HG03135 (cell line): ENCODE measurements around the gene ABLIM2.
"Not testable (repeated sequence)": the region's sequence is repeated elsewhere in the genome, so short reads cannot be mapped to it uniquely, and the experiment has no call there.

Experiments used
- ATAC-seq: cut with Tn5 transposase; IDR thresholded peaks from one replicate; pipeline ENCODE4 v1.9.1; 2021; ENCODE audit warnings: mild to moderate bottlenecking, moderate library complexity; ENCODE audit not compliant: unreplicated experiment

The ABLIM2 gene

DNA sequence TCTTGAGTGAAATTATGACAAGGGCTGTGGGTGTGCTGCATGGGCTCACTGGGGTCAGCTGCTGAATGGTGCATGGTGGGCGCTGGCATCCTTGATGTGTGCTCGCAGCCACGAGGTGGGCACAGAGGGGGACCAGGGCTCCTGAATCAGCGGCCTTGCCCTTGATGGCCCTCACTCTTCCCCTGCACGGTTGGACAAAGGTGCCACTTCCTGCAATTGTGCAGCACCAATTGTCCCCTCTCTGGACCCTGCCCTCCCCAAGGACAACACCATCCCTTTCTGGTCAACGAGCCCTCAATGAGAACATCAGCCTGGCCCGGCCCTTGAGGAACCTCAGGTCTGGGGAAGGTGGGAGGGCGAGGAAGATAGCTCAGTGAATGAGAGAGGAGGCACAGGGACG is 16.1 kb downstream of the ABLIM2 start:
- no peak for ATAC-seq

DNA sequence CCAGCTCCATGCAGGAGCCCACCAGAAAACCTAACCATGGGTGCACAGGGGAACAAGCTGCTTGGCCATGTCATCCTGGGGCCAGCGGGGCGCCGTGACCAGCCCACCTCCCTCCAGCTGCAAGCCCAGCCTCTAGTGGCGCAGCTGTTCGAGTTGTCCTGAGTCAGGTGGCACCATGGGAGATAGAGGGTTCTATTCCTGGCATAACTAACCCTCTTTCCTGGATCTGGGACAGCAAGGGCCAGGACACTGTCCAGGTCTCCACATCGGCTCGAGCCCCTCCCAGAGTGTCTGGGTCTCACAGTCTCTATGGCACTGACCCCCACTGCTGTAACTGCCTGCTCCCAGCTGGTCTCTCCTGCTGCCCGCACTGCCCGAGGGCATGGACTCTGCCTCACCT is 16.7 kb downstream of the ABLIM2 start:
- ATAC-seq = no peak

DNA sequence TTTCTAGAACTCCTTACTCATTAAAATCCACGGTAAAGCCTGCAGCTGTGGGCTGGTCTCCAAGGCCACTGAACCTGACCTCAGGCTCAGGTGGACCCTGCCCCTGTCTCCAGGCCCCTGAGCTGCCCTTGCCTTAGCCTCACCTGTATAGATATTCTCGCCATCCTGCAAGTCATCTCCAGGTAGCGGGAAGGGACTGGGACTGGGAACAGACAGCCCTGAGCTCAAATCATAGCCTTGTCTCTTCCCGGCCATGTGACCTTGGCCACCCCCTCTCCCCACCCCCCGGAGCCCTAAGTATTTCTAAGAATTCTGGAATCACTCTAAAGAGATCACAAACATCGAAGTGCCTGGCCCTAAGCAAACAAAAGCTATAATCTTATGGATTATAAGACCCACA is 17.7 kb downstream of the ABLIM2 start:
- no peak for ATAC-seq

DNA sequence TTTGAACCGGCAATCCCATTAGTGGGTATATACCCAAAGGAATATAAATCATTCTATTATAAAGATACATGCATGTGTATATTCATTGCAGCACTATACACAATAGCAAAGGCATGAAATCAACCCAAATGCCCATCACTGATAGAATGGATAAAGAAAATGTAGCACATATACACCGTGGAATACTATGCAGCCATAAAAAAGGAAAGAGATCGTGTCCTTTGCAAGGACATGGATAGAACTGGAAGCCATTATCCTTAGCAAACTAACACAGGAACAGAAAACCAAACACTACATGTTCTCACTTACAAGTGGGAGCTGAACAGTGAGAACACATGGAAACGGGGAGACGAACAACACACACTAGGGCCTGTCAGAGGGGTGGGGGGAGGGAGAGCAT is 18.9 kb downstream of the ABLIM2 start:
- not testable (repeated sequence) for ATAC-seq

DNA sequence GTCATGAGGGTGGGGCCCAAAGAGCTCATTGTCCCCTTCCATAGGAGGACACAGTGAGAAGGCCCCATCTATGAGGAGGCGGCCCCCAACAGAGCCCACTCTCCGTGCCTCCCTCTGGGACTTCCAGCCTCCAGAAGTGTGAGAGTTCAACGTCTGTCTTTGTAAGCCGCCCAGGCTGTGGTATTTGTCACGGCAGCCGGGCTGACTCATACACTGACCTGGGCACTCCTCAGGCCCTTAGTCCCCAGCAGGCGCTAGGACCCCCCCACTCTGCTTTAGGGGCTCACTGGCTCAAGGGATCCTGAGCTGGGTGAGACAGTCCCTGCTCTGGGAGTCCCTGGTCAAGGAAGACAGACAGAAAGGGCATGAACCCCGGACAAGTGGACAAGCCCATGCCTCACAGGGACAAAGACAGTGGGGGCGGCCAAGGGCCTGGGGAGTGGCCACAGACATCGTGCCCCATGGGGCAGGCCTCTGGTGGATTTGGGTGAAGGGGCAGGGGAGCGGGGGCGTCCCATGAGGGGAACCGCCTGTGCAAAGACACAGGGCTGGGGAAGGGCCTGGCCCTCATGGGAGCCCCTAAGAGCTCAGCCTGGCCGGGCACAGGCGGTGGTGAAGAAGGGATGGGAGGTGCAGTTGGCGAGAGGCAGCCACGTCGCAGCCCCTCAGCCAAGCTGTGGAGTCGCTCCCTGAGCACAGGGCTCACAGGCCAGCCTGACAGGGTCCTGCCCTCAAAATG is 21.5 kb downstream of the ABLIM2 start:
- no peak for ATAC-seq

DNA sequence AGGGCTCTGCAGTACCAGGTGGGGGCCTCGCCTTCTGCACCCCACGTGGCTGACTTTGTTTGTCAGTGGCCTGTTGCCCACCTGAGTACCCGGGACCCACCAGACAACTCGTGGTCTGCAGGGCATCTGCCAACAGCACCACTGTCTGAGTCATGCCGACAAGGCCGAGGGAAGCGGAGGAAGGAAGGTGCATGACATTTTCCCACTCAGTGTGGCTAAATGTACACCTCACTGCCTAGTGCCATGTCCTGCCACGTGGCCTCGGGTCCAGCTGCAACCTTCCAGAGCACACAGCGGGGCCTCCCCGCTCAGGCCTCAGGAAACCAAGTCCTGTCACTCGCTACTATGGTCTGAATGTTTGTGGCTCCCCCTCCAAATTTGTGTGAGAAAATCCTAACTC is 22.1 kb downstream of the ABLIM2 start:
- no peak for ATAC-seq

DNA sequence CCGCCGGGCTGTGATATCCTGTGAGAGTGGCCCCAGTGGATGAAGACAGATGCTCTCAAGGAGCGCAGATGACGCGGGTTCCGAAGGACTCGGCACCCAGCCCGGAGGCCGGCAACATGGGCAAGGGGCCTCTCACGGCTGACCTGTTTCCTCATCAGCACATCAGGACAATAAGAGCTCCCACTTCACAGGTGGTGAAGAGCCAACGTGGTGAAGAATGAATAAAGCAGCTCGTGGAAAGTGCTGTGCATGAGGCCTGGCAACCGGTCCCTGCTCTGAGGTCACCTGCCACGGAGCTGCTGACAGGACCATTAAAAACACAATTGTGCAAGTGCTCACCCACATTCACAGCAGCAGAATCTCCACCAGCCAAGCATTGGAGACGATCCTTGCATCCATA is 22.9 kb downstream of the ABLIM2 start:
- no peak for ATAC-seq

DNA sequence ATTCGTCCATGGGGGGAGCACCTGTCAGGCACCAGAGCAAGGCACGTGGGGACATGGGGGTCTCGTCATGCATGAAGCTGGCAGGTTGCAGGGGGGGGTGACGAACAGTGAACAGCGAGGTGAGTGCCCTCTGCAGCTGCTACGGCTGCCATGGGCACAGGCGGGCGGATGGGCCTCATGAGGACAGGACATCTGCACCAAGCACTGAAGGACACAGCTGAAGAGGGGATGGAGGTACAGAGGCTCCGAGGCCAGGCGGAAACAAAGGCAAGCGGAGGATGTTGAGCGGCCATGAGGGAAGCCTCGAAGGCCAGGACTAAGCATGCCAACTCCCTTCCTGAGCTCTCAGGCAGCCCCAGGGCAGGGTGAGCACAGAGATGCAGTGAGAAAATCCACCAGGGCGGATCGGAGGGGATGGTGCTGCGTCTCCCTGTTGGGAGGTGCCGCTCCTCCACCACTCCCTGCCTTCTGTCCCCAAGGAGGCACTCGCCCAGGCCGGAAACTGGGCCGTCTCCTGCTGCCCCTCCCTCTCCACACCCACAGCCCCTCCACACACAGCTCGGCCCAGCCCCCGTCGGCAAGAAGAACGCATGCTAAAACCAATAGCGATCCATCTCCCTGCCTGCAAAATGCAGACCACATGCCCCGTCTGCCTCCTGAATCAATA is 24.6 kb downstream of the ABLIM2 start:
- ATAC-seq = no peak

DNA sequence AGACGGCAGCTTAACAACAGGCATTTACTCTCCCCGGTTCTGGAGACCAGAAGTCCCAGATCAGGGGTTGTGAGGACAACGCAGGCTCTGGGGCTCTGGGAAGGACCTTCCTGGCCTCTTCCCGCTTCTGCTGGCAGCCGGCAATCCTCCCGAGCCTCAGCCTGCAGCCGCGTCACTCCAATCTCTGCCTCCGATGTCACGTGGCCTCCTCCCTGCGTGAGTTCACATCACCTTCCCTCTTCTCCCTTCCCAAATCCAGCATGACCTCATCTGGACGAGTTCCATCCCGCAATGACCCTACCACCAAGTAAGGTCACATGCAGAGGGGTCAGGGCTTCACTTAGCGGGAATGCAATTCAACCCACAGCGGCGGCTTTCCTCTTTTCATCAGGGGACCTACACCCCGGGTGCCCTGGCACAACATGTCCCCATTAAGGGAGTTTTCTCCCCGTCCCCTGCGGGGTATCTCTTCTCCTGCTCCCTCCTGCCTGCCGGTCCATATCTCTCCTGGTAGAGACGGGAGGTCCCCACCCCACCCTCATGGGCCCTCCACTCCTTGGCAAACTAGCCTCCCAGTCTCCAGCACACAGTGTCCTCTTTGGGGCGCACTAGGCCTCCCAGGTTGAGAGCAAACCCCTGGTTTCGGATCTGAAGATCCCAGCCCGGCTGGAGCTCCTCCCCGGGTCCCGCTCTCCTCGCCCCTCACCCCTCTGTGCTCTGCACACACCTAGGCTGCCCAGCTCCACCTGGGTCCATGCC is 25.5 kb downstream of the ABLIM2 start:
- no peak for ATAC-seq

DNA sequence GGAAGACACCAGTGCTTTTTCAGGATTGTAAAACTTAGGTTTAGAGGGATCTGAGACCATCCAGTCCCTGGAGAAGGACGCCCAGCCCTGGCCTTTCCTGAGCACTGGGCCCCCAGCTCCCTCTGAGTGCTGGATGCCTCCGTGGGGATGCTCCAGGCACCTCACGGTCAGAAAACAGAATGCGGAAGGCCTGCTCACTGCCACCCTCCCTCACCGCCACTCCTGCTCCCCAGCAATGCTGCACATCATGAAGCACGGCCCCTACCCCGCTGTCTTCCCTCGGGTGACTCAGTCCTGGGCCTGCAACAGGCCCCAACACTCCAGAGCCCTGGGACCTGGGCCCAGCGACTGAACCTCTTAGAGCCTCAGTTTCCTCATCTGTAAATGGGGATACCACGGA is 26.2 kb downstream of the ABLIM2 start:
- ATAC-seq = no peak

DNA sequence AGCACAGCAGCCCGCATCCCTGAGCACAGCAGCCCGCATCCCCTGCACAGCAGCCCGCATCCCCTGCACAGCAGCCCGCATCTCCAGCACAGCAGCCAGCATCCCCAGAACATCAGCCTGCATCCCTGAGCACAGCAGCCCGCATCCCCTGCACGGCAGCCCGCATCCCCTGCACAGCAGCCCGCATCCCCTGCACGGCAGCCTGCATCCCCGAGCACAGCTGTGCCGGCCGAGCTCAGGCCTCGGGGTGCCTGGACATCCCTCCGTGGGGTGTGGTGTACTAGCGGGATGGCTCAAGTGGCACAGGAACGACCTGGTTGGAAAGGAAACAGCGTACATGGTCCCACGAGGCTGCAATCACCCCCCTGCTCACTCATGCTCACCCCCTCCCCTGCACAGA is 26.8 kb downstream of the ABLIM2 start:
- no peak for ATAC-seq

DNA sequence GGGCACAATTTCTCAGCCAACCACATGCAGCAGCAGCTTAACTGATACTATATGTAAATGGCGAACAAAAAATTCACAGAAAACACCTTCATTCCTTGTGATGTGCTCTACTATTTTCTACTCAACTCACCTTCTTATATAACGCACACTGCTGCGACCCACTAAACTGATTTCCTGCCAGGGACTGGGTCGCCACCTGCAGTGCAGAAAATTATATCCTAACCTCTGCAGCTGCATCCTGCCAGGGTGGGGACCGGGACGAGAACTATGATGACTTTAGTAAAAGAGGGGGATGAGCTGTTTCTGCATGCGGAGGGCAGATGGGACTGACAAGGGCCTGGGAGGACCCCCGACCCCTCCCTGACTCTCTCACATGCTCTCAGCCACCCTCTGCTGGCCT is 27.4 kb downstream of the ABLIM2 start:
- ATAC-seq = no peak

DNA sequence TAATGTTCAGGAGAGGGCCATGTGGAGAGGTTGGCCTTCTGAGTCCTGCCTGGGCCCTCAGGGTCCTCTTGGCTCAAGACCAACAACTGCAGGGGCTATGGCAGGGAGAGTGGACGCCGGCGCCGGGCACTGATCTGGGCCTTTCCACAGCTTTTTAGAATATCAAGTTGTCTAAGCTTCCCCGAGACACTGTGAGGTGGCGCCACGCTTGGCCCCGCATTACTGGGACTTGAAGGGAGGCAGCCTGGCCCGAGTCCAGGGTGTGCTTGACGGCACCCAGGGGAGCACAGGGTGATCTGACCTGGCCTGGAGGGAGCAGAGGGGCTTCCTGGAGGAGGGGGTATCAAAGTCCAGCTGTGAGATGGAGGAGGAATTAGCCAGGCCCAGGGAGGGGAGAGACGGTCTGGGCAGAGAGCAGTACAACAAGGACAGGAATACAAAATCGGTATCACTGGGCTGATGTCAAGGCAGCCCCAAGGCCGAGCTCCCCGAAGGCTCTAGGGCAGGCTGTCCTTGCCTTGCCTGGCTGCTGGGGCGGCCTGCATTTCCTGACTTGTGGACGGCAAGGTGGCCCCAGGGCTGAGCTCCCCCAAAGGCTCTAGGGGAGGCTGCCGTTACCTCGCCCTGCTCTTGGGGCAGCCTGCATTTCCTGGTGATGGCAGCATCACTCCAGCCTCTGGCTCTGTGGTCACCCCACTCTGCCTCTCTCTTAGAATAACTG is 28.1 kb downstream of the ABLIM2 start:
- no peak for ATAC-seq

DNA sequence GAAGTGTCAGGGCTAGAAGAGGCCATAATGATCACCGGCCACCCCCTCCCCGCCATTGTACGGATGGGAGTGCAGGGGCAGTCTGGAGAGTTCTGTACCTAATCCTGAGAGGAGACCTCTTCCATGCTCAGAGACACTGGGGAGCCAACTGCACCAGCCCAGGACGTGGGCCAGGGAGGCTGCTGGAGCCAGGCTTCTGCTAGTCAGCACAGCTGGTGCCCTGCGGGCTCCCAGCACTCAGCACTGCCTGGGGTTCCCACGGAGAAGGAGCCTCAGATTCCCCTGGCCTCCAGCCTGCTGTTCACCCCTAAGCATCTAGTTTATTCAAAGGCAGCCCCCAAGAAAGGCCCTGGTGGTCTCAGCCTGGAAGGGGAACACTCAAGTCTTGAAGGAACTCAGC is 28.8 kb downstream of the ABLIM2 start:
- no peak for ATAC-seq

DNA sequence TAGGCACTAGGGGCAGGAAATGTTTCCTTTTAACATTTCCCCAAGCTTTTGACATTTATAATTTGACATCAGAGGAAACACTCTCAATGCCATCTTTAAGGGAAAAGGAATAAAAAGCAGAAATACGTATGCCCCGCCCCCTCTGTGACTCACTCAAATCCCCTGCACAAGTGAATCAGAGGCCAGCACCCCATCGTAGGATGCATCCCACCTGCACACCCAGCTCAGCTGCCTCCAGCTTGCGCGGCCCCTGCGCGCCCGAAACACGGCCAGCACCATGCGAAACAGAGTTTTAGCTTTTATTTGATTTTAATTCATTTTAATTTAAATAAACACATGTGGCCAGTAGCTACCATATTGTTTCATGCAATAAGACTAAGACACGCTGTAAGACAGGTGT is 29.5 kb downstream of the ABLIM2 start:
- ATAC-seq = no peak

DNA sequence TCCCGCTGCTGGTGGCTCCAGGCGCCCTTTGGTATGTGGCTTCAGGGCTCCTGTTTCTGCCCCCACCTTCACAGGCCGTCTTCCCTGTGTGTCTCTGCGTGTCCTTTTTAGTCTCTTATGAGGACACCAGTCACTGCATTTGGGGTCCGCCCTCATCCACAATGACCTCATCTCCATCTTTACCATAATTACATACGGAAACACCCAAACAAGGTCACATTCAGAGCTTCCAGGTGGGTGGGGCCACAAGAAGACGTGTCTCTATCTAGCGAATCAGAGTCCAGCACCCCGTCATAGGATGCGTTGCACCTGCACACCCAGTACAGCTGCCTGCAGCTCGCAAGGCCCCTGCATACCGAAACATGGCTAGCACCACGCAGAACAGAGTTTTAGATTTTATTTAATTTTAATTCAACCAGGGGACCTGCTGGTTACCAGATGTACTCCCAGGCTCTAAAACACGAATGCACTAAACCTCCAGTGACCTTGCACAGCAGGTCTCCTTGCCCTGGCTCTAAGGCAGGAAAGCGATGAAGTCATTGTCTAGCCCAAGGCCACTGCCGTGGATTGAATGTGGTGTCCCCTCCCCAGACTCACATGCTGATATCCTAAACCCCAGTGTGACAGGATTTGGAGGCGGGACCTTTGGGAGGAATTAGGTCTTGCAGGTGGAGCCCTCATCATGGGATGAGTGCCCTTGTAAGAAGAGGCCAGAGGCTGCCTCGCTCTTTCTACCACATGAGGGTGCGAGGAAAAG is 30.3 kb downstream of the ABLIM2 start:
- no peak for ATAC-seq

DNA sequence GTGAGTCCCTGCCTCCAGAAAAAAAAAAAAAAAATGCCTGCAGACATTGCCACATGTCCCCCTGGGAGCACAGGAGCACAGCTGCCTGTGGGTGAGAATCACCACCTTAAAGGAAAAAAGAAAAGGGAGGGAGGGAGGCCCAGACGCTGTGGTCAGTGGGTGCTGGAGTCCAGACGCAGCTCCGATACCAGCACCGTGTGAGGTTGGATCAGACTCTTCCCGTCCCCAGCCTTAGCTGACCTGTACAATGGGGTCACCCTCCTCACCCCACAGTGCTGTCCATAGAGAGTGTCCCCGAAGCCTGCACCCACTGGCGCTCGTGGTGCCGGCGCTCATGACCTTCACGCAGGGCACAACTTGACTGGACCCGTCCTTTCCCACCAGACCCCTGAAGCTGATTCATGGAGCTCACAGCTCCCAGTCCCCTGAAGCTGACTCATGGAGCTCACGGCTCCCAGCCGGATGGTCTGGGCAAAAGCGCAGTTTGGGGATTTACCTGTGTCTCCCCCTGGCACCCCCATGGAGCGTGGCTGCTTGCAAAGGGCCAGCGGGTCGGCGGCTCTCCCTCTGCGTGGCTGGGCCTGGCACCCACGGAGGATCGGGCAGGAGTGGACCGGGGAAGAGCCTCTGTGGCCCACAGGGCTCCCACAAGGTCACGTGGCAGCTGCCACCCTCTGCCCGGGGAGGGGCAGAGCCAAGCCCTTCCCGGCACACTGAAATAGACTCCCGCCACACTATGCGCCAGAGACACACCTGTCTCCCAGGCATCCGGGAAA is 31.4 kb downstream of the ABLIM2 start:
- no peak for ATAC-seq

DNA sequence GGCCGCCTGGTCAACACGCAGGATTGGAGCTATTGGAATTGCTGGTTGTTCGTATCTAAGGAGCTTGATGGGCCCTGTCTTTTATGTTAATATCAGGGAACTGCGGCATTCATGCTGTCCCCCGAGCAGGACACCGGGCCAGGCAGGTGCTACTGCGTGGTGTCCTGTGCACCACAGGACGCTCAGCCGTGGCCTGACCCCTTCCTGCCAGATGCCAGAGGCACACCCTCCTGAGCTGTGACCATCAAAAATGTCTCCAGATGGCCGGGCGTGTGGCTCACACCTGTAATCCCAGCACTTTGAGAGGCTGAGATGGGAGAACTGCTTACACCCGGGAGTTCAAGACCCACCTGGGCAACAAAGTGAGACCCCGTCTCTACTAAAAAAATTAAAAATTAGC is 32.1 kb downstream of the ABLIM2 start:
- ATAC-seq = no peak

DNA sequence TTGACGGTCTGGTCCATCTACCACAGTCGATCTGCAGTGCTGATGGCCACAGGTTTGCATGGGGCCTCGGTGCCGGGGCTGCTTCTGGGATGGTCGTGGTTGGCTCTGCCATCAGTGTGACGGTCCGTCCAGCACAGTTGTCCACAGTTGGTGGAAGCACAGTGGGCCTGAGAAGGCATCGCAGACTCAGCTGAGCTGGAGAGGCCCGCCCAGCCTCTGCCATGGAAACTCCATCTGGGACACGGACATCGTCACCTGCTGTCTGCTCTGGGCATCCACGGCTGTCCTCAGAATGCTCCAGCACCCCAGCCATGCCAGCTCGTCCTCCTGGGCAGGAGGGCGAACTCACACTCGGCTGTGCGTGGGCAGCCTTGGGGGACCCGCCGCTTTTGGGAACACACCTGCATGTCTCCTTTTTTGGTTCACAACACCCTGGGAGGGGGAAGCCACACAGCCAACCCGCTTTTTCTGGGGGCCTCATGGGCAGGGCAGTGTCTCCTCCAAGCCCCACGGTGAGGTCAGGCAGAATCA is 33.0 kb downstream of the ABLIM2 start:
- ATAC-seq = no peak

DNA sequence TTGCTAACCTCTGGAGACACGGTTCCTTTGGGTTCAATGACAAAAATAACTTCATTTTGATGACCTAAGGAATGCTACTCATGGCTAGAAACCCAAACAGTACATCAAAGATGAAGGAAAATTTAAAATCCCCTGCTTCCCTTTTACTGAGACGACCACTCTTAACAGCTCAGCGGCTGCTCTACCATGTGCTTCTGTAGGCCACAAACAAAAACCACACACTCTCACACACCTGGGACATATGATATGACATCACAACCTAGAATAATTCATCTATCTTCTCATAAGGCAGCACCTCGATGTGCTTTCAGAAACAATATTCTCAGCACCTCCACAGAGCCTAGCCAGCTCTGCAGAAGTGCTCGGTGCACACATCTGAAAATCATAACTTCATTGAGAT is 34.7 kb downstream of the ABLIM2 start:
- ATAC-seq = no peak
